Measurements from ENCODE around the gene CCT7. TPM values are rescaled to one million over a fixed set of nuclear protein-coding genes. Genes with fewer than 3 reads are reported as not detected.

Gene CCT7
- total RNA-seq, 1 experiment from 2014 or later: 637 TPM

DNA sequence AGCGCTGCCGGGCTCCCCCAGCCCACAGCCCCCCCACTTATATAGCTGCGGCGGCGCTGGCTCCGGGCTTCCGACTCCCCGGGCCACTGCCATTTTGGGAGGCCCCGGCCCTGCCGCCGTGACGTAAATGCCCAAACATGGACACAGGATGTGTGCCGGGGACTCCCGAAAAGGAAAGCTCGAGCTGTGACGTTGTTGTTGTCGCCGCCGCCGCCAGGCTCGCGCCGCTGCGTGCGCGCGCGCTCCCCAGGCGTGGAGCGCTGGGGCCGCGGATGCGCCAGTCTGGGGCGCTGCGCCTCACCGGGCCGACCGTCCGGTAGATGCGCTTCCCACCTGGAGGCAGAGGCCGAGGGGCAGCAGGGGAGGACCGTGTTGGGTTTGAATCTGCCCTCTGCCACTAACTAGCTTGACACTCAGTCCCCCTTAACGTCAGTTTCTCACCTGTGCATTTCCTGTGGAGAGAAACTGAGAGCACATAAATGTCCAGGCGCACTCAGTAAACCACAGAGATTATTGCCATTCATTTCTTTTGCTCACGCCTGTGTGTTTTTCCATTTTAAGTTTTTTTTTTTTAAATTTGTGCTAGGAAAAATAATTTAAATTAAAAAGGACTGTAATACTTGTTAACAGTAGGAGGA, 59.5 kb downstream of the CCT7 start, which contains the start of gene EGR4:
Gene EGR4, minus strand, starts transcription at position 15 of the 638 bp plus-strand sequence. CDS start 231 bp downstream, outside the sequence.
- H3K9me3 ChIP-seq (ENCODE audit: control insufficient read depth in 1 of 2, insufficient read depth in 1 of 2, low read depth in 1 of 2, low read length in 2 of 2): no peaks in the 10 kb centered on the region
- peak within 1 kb of the TSS; percentile 84 for H2AFZ ChIP-seq (ENCODE audit: low read depth, low read length, poor library complexity, severe bottlenecking)
- H4K20me1 ChIP-seq (ENCODE audit: insufficient read depth): no peaks in the 10 kb centered on the region
- CTCF ChIA-PET: no interaction called here
- H3K4me2 ChIP-seq (ENCODE audit: low read length): peak within 1 kb of the TSS; percentile 88
- H3K9ac ChIP-seq (ENCODE audit: low read length): peak within 1 kb of the TSS; percentile 48
- DNase-seq (ENCODE audit: low read depth, low spot score): peak; percentile 64
- peaks cover 10 to 24% of the 10 kb centered on the region in 2 experiments; a peak in 3 of 4 replicates for H3K4me1 ChIP-seq (ENCODE audit: control insufficient read depth in 1 of 2, insufficient read depth in 2 of 2, low read length in 2 of 2)
- H3K9me2 ChIP-seq (ENCODE audit: insufficient read depth): no peaks in the 10 kb centered on the region
- no TSS peak for BruUV-seq (replicated peaks)
- H3K79me2 ChIP-seq (ENCODE audit: insufficient read depth, low read length): no peaks in the 10 kb centered on the region
- H3K4me3 ChIP-seq (replicated peaks in 1 of 2; ENCODE audit: low read depth in 1 of 2, low read length in 2 of 2): peak within 1 kb of the TSS; percentile 34 to 55
- ATAC-seq: peak; percentile 90
- intact Hi-C loops (cut with micrococcal nuclease): no loop called here
- RAD21 ChIA-PET (ENCODE audit: low non-redundant PET in 1 of 2, low total read pairs in 2 of 2, uncharacterized antibody in 2 of 2, unreplicated experiment in 2 of 2): no interaction called here
- H3K36me3 ChIP-seq (ENCODE audit: control insufficient read depth in 1 of 2, insufficient read depth in 2 of 2, low read length in 2 of 2): no peaks in the 10 kb centered on the region
- POLR2A ChIA-PET: no interaction called here
- peaks cover 17% of the 10 kb centered on the region; the same call in 1 of the 2 replicates for H3K27me3 ChIP-seq (ENCODE audit: insufficient read depth, low read length)
- H3K27ac ChIP-seq (ENCODE audit: low read depth, low read length): no peak within 1 kb of the TSS
- TF ChIP-seq TCF7L2 (IDR thresholded peaks at IDR 0.05; ENCODE audit: borderline replicate concordance, extremely low read depth, insufficient read depth, insufficient read length): peak; percentile 42
- peak; percentile 99 for TF ChIP-seq SRF (IDR thresholded peaks at IDR 0.05; ENCODE audit: low read depth)
- TF ChIP-seq, protein P1, sequence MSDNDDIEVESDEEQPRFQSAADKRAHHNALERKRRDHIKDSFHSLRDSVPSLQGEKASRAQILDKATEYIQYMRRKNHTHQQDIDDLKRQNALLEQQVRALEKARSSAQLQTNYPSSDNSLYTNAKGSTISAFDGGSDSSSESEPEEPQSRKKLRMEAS (IDR thresholded peaks at IDR 0.05): 0 out of 2 replicates have a peak, but pooled peaks have one; percentile 3
- TF ChIP-seq CEBPB (IDR thresholded peaks at IDR 0.05; ENCODE audit: low read depth): no peak
- no peak for TF ChIP-seq ZNF274 (IDR thresholded peaks at IDR 0.05; ENCODE audit: low read depth, low read length)
- TF ChIP-seq, protein P2, sequence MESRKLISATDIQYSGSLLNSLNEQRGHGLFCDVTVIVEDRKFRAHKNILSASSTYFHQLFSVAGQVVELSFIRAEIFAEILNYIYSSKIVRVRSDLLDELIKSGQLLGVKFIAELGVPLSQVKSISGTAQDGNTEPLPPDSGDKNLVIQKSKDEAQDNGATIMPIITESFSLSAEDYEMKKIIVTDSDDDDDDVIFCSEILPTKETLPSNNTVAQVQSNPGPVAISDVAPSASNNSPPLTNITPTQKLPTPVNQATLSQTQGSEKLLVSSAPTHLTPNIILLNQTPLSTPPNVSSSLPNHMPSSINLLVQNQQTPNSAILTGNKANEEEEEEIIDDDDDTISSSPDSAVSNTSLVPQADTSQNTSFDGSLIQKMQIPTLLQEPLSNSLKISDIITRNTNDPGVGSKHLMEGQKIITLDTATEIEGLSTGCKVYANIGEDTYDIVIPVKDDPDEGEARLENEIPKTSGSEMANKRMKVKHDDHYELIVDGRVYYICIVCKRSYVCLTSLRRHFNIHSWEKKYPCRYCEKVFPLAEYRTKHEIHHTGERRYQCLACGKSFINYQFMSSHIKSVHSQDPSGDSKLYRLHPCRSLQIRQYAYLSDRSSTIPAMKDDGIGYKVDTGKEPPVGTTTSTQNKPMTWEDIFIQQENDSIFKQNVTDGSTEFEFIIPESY (IDR thresholded peaks at IDR 0.05; ENCODE audit: extremely low read depth, insufficient replicate concordance, low read length): no peak
- TF ChIP-seq EZH2 (IDR thresholded peaks at IDR 0.05): no peak
- no peak for TF ChIP-seq ELF1 (IDR thresholded peaks at IDR 0.05; ENCODE audit: borderline replicate concordance, low read depth)
- peak; percentile 19; the same call in 1 of the 2 replicates for TF ChIP-seq ZFX (IDR thresholded peaks at IDR 0.05)
- TF ChIP-seq RAD21 (IDR thresholded peaks at IDR 0.05; ENCODE audit: low read depth): no peak
- TF ChIP-seq EZH2phosphoT487 (IDR thresholded peaks at IDR 0.05; ENCODE audit: borderline replicate concordance): no peak
- TF ChIP-seq, protein P3, sequence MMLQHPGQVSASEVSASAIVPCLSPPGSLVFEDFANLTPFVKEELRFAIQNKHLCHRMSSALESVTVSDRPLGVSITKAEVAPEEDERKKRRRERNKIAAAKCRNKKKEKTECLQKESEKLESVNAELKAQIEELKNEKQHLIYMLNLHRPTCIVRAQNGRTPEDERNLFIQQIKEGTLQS (IDR thresholded peaks at IDR 0.05): no peak
- TF ChIP-seq, protein P4, sequence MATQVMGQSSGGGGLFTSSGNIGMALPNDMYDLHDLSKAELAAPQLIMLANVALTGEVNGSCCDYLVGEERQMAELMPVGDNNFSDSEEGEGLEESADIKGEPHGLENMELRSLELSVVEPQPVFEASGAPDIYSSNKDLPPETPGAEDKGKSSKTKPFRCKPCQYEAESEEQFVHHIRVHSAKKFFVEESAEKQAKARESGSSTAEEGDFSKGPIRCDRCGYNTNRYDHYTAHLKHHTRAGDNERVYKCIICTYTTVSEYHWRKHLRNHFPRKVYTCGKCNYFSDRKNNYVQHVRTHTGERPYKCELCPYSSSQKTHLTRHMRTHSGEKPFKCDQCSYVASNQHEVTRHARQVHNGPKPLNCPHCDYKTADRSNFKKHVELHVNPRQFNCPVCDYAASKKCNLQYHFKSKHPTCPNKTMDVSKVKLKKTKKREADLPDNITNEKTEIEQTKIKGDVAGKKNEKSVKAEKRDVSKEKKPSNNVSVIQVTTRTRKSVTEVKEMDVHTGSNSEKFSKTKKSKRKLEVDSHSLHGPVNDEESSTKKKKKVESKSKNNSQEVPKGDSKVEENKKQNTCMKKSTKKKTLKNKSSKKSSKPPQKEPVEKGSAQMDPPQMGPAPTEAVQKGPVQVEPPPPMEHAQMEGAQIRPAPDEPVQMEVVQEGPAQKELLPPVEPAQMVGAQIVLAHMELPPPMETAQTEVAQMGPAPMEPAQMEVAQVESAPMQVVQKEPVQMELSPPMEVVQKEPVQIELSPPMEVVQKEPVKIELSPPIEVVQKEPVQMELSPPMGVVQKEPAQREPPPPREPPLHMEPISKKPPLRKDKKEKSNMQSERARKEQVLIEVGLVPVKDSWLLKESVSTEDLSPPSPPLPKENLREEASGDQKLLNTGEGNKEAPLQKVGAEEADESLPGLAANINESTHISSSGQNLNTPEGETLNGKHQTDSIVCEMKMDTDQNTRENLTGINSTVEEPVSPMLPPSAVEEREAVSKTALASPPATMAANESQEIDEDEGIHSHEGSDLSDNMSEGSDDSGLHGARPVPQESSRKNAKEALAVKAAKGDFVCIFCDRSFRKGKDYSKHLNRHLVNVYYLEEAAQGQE (IDR thresholded peaks at IDR 0.05; ENCODE audit: low read depth): no peak
- TF ChIP-seq JUND (IDR thresholded peaks at IDR 0.05): no peak
- no peak for TF ChIP-seq YY1 (IDR thresholded peaks at IDR 0.05; ENCODE audit: extremely low read depth, insufficient replicate concordance, low read depth, low read length)
- TF ChIP-seq SIN3A (IDR thresholded peaks at IDR 0.05; ENCODE audit: low read depth): no peak
- TF ChIP-seq CBX3 (IDR thresholded peaks at IDR 0.05; ENCODE audit: low read depth): no peak; the same call in 1 of the 2 replicates
- TF ChIP-seq SP1 (IDR thresholded peaks at IDR 0.05; ENCODE audit: low read depth): no peak
- no peak for TF ChIP-seq EGR1 (IDR thresholded peaks at IDR 0.05; ENCODE audit: low read depth)
- TF ChIP-seq POLR2AphosphoS5 (IDR thresholded peaks at IDR 0.05; ENCODE audit: low read depth, low read length): peak; percentile 75
- TF ChIP-seq POLR2A (IDR thresholded peaks at IDR 0.05; ENCODE audit: borderline replicate concordance, extremely low read depth, insufficient read depth, insufficient read length): peak; percentile 49
- no peak for TF ChIP-seq FOSL1 (IDR thresholded peaks at IDR 0.05; ENCODE audit: low read depth)

Measured in HCT116 (cell line).